NB4 (cell line): ENCODE data around the gene SLC35B2.

Experiments used
- DNase-seq: peaks from one replicate; pipeline ENCODE4 v3.0.0; 2010; ENCODE audit warnings: low read depth
- H3K4me3 ChIP-seq: one replicate; pipeline ENCODE4 v1.5.1; 2011; ENCODE audit warnings: mild to moderate bottlenecking, low read depth, low read length, moderate library complexity
- MYC ChIP-seq: IDR thresholded peaks from 2 replicates; pipeline ENCODE4 v1.6.1; 2011; ENCODE audit warnings: low read depth, low read length
- POLR2A ChIP-seq: IDR thresholded peaks from 2 replicates; pipeline ENCODE4 v1.6.1; 2011; ENCODE audit warnings: mild to moderate bottlenecking; ENCODE audit not compliant: insufficient read length; ENCODE audit errors: extremely low read depth
- TF ChIP-seq, protein P1 (sequence below): IDR thresholded peaks from 2 replicates; pipeline ENCODE4 v1.6.1; 2011; ENCODE audit warnings: low read depth, low read length
- TF ChIP-seq, protein P2 (sequence below): IDR thresholded peaks from one replicate; pipeline ENCODE4 v1.5.1; 2012; ENCODE audit warnings: low read depth, low read length

SLC35B2 gene

DNA sequence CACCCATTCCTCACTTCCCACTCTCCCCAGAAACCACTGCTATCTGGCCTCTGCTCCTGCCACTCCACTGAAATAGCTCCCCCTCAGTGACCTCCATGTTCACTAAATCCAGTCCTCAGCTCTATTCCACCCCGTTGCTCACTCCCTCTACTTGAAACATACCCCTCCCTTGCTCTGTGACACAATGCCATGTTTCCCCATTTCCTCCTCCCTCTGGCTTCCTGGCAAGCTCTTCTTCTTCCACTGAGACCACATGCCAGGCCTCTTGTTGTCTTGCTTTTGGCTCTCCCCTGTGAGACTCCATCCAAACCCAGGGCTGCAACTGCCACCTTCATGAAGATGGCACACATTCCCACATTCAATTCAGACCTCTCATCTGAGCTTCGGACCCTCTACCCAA, 26.8 kb upstream of the SLC35B2 start:
- TF ChIP-seq POLR2A (no peak), MYC (no peak)
- TF ChIP-seq, protein P1, sequence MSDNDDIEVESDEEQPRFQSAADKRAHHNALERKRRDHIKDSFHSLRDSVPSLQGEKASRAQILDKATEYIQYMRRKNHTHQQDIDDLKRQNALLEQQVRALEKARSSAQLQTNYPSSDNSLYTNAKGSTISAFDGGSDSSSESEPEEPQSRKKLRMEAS, result no peak
- TF ChIP-seq, protein P2, sequence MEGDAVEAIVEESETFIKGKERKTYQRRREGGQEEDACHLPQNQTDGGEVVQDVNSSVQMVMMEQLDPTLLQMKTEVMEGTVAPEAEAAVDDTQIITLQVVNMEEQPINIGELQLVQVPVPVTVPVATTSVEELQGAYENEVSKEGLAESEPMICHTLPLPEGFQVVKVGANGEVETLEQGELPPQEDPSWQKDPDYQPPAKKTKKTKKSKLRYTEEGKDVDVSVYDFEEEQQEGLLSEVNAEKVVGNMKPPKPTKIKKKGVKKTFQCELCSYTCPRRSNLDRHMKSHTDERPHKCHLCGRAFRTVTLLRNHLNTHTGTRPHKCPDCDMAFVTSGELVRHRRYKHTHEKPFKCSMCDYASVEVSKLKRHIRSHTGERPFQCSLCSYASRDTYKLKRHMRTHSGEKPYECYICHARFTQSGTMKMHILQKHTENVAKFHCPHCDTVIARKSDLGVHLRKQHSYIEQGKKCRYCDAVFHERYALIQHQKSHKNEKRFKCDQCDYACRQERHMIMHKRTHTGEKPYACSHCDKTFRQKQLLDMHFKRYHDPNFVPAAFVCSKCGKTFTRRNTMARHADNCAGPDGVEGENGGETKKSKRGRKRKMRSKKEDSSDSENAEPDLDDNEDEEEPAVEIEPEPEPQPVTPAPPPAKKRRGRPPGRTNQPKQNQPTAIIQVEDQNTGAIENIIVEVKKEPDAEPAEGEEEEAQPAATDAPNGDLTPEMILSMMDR, result no peak
- H3K4me3 ChIP-seq, result no peak overlapping the region
- no peak for DNase-seq

DNA sequence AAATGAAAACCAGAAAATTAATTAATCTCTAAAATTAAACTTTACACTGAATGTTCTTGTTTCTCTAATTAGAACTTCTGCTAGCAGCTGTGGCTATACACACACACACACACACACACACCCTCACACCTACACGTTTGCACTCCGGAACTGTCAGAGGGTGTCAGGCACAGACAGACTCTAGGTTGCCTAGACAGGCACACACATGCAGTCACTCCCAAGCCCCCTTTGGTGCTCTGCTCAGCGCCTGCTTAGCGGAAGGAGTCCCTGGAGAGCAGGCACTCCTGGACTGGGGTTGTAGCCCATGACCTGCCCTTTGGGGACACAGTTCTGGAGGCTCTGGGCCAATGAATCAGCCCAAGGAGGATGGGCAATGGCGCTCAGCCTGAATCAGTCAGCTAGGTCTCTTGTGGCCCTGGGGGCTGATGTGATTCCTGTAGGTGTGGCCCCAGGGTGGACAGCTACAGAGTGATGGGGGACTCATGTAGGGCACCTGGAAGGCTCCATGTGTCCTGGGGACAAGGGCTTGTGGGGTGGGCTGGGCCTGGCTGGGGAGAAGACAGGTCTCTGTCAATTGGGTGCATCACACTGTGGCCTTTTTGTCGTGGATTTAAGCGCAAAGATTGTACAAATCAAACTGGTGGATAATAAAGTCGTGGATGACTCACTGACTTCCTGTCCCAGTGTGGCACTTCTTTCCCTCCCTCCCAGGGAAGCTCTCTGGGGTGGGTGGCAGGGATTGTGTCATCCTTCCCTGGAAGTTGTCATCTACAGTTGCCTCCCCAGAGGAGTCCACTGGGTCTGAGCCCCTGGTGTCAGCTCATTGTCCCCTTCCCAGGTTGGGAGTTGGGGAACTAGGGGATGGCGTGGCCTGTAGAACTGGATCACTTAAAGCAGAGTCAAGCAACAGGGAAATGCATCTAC, 21.7 kb upstream of the SLC35B2 start:
- TF ChIP-seq, protein P1, result no peak
- TF ChIP-seq, protein P2, result no peak
- no peak for TF ChIP-seq MYC
- DNase-seq, result no peak
- no peak overlapping the region for H3K4me3 ChIP-seq

DNA sequence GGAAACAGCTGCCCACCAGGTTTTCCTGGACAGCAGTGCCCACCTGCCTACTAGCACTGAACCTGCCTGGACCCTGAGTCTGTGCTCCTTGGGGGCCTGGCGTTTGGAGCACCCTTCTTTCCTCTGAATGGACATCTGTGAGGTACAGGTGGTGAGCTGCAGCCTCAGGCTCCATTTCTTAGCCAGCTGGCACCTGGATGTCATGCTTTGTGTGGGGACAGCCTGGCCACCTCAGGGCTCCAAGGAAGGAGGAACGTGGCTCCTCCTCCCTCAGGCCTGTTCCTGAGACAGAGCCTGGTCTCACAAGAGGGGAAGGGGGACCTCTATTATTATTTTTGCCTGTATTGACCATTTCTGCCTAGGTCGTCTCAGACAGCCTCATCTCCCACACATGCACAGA, 21.0 kb upstream of the SLC35B2 start:
- H3K4me3 ChIP-seq, result no peak overlapping the region
- DNase-seq, result no peak
- TF ChIP-seq, protein P2, result no peak
- TF ChIP-seq MYC (no peak), POLR2A (no peak)
- TF ChIP-seq, protein P1, result no peak

DNA sequence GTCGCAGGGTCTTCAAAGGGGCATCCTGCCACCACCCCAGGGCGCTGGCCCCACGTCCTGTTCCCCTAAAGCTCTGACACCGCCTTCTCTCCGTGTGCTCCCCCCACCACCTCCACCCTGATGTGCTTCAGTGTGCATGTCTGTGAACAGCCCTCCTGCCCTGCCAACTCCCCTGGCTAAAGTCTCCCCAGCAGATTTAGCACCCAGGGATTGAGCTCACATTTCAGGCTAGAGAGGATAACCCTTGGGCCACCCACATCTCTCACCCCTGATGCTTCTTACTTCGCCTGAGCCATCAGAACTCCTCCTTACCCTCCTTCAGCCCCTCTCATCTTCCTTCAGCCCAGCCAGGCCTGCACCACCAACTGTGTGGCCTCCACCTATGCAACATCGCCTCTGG, 20.4 kb upstream of the SLC35B2 start:
- DNase-seq, result no peak
- TF ChIP-seq POLR2A, result no peak
- TF ChIP-seq, protein P1, result no peak
- no peak for TF ChIP-seq MYC
- TF ChIP-seq, protein P2, result no peak
- H3K4me3 ChIP-seq, result no peak overlapping the region

DNA sequence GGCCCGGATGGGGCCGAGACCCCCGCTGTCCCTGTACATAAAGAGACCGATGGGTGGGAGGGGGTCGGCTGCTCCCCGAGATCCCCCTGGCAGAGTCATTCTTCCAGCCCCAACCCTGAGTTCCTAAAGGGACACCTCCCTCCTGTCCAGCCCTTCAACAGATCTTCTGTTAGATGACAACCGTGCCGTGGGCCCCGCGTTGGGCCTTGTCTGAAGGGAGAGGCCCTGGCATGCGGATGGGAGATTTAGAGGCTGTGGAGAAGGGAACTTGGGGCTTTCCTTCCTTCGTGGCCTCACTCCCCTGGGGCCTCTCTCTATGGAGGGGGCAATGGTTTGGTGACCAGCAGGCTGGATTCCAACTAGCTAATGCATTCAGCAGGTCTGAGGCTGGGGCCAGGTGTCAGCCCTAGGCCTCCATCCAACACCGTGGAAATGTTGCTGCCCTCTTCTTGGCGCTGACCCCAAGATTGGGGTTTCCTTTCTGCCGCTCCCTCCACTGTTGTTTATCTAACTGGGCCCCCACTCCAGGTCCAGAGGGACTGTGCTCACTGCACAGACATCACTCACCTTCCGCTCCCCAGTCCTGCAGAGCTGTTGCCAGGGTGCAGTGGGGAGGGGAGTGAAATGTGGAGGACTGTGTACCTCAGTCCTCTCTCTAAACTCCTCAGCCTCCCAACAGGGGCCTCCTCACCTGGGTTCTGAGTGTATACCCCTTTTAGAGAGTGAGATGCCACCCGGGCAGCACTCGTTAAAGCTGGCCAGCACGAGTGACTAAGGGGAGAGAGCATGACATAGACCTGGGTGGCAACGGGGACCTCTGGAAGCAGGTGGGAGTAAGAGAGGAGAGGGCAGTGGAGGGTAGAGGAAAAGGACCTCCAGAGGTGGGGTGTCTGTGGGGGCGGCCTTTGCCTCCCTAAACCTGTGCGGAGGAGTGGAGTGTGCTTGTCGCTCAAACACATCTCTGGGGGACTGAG, 19.6 kb upstream of the SLC35B2 start:
- no peak overlapping the region for H3K4me3 ChIP-seq
- TF ChIP-seq, protein P2, result no peak
- TF ChIP-seq MYC (no peak), POLR2A (no peak)
- no peak for DNase-seq
